ENCODE measurements around the gene C2orf92.
A peak's percentile ranks its signal among the peaks of the same experiment; 100 is the strongest.

C2orf92 gene

DNA sequence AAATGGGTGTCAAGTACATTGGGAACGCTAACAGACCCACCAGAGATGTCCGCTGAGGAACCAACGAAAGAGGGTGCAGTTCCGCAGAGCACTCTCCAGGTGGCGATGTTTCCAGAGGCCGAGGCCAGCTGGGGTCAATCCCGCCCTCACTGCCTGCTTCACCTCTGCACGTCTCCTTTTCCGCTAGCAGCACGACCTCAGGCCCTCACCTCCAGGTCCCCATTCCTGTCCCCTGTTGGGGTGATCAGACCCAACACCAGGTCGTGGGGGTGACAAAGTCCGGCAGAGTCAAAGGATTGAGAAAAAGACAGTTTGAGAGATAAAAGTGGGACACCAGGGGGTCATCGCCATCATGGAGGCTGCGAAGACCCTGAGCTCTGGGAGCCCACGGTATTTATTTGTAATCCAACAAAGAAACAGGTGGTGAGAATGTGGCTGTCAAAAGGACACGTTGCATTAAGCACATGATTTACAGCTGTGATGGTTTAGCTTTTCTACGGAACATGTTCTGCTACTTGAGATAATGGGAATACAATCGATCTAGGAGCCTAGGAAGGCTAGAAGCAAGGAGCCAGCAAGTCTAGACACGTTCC, 71.2 kb downstream of the C2orf92 start:
- ATAC-seq: peak; percentile 71

GRCh38 chr2:97741251-97741650, 71.7 kb downstream of the C2orf92 start:
- ATAC-seq: no peak
- TF ChIP-seq ARNTL (CRISPR knock-in tag; IDR thresholded peaks at IDR 0.05; ENCODE audit: borderline replicate concordance, low read depth) (no peak), ZFP30 (CRISPR knock-in tag; IDR thresholded peaks at IDR 0.05) (no peak), TCF4 (CRISPR knock-in tag; IDR thresholded peaks at IDR 0.05; ENCODE audit: borderline replicate concordance) (no peak), ZNF565 (CRISPR knock-in tag; conservative IDR thresholded peaks at IDR 0.05; ENCODE audit: low read depth) (no peak), TOX (CRISPR knock-in tag; IDR thresholded peaks at IDR 0.05; ENCODE audit: borderline replicate concordance) (no peak), TSHZ2 (CRISPR knock-in tag; IDR thresholded peaks at IDR 0.05) (no peak), ISL1 (CRISPR knock-in tag; IDR thresholded peaks at IDR 0.05) (no peak), ESRRG (CRISPR knock-in tag; IDR thresholded peaks at IDR 0.05) (no peak), CSDC2 (CRISPR knock-in tag; IDR thresholded peaks at IDR 0.05) (no peak)
- TF ChIP-seq, protein P1, sequence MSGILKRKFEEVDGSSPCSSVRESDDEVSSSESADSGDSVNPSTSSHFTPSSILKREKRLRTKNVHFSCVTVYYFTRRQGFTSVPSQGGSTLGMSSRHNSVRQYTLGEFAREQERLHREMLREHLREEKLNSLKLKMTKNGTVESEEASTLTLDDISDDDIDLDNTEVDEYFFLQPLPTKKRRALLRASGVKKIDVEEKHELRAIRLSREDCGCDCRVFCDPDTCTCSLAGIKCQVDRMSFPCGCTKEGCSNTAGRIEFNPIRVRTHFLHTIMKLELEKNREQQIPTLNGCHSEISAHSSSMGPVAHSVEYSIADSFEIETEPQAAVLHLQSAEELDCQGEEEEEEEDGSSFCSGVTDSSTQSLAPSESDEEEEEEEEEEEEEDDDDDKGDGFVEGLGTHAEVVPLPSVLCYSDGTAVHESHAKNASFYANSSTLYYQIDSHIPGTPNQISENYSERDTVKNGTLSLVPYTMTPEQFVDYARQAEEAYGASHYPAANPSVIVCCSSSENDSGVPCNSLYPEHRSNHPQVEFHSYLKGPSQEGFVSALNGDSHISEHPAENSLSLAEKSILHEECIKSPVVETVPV (CRISPR knock-in tag; IDR thresholded peaks at IDR 0.05): no peak
- TF ChIP-seq, protein P2, sequence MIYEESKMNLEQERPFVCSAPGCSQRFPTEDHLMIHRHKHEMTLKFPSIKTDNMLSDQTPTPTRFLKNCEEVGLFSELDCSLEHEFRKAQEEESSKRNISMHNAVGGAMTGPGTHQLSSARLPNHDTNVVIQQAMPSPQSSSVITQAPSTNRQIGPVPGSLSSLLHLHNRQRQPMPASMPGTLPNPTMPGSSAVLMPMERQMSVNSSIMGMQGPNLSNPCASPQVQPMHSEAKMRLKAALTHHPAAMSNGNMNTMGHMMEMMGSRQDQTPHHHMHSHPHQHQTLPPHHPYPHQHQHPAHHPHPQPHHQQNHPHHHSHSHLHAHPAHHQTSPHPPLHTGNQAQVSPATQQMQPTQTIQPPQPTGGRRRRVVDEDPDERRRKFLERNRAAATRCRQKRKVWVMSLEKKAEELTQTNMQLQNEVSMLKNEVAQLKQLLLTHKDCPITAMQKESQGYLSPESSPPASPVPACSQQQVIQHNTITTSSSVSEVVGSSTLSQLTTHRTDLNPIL (CRISPR knock-in tag; IDR thresholded peaks at IDR 0.05; ENCODE audit: low read depth): no peak

More for the DNA sequence above, 71.2 kb downstream of the C2orf92 start:
- TF ChIP-seq ZC3H10 (CRISPR knock-in tag; IDR thresholded peaks at IDR 0.05) (no peak), TCF4 (CRISPR knock-in tag; IDR thresholded peaks at IDR 0.05; ENCODE audit: borderline replicate concordance) (no peak), CSDC2 (CRISPR knock-in tag; IDR thresholded peaks at IDR 0.05) (no peak), POU6F1 (CRISPR knock-in tag; IDR thresholded peaks at IDR 0.05; ENCODE audit: borderline replicate concordance, low read depth) (no peak), BACH2 (CRISPR knock-in tag; IDR thresholded peaks at IDR 0.05; ENCODE audit: borderline replicate concordance) (no peak), ZFP30 (CRISPR knock-in tag; IDR thresholded peaks at IDR 0.05) (no peak), PPARA (CRISPR knock-in tag; IDR thresholded peaks at IDR 0.05; ENCODE audit: borderline replicate concordance) (no peak), ZNF8 (CRISPR knock-in tag; IDR thresholded peaks at IDR 0.05) (no peak), OSR1 (CRISPR knock-in tag; IDR thresholded peaks at IDR 0.05) (no peak), ARNTL (CRISPR knock-in tag; IDR thresholded peaks at IDR 0.05; ENCODE audit: borderline replicate concordance, low read depth) (no peak), ZFP3 (CRISPR knock-in tag; IDR thresholded peaks at IDR 0.05) (no peak), SNAI2 (CRISPR knock-in tag; IDR thresholded peaks at IDR 0.05) (no peak), ESRRG (CRISPR knock-in tag; IDR thresholded peaks at IDR 0.05) (no peak)
- TF ChIP-seq, protein P2 (CRISPR knock-in tag; IDR thresholded peaks at IDR 0.05; ENCODE audit: low read depth): no peak
- TF ChIP-seq, protein P1 (CRISPR knock-in tag; IDR thresholded peaks at IDR 0.05): no peak
